BLaER1 treated with 17β-estradiol and CSF1 and Interleukin-3, amounts not matched to agents 10 nM and 100 nM (cell line): ENCODE data around the gene HIP1R.
A peak's percentile ranks its signal among the peaks of the same experiment; 100 is the strongest.

Experiments
- H3K27ac ChIP-seq, 11 experiments: shearing (Covaris generic); formaldehyde crosslinking; 2 replicates each; pipeline ENCODE4 v1.8.1; 2022
- H3K27me3 ChIP-seq, 11 experiments: shearing (Covaris generic); formaldehyde crosslinking; 2 replicates each; pipeline ENCODE4 v1.8.1; 2022
- H3K36me3 ChIP-seq, 11 experiments: shearing (Covaris generic); formaldehyde crosslinking; 2 replicates each; pipeline ENCODE4 v1.8.1; 2022
- H3K4me1 ChIP-seq, 10 experiments: shearing (Covaris generic); formaldehyde crosslinking; 2 replicates each; pipeline ENCODE4 v1.8.1; 2022
- H3K4me2 ChIP-seq, 11 experiments: shearing (Covaris generic); formaldehyde crosslinking; 2 replicates each; pipeline ENCODE4 v1.8.1; 2022
- H3K4me3 ChIP-seq, 10 experiments: shearing (Covaris generic); formaldehyde crosslinking; 2 replicates each; pipeline ENCODE4 v1.8.1; 2022
- H3K9ac ChIP-seq, 11 experiments: shearing (Covaris generic); formaldehyde crosslinking; 2 replicates each; pipeline ENCODE4 v1.8.1; 2022
- H3K9me3 ChIP-seq, 11 experiments: shearing (Covaris generic); formaldehyde crosslinking; replicated peaks in 1 of 11; 2 replicates each; pipeline ENCODE4 v1.8.1; 2022
- H4K20me1 ChIP-seq, 11 experiments: shearing (Covaris generic); formaldehyde crosslinking; 2 replicates each; pipeline ENCODE4 v1.8.1; 2022
- Cebpa-rat ChIP-seq, 11 experiments: shearing (Covaris generic); IDR thresholded peaks; 2 replicates each; pipeline ENCODE4 v1.8.1; 2022

Gene HIP1R

DNA sequence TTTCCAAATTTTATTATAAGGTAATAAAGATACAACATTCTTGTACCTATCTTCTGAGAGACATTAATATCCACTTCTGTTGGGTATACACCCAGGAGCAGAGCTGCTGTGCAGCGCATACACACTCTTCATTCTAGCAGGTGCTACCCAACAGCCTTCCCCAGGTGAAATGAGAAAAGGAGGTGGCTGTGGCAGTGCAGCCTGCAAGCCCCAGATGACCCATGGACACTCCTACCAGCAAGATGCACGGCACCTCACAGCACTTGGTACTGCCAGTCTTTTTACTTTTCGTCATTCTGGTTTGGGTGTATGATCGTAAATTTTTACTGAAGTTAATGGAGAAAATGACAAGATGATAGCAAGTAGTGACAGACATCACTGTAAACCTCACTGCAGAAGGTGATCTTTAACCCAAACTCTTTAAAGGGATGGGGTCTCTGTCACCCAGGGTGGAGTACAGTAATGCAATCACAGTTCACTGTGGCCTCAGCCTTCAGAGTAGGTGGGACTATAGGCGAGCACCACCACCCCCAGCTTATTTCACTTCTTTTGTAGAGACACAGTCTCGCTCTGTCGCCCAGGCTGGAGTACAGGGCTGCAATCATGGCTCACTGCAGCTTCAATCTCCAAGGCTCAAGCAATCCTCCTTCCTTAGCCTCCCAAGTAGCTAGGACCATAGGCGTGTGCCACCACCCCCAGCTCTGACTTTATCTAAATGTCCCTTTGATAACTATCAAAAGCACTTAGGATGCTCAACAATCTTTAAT lies 34.1 kb downstream of the HIP1R start:
- no peaks in the 10 kb centered on the region for H3K9me3 ChIP-seq
- peak overlapping the region in 4 of 11 experiments; percentile 53 to 97 (median 96); a peak in 4 of 22 replicates for H3K27ac ChIP-seq
- peak overlapping the region in 8 of 11 experiments; percentile 18 to 92 (median 90); a peak in 13 of 22 replicates for H3K9ac ChIP-seq
- peaks cover 0 to 14% (median 0%) of the 10 kb centered on the region in 11 experiments; a peak in 2 of 22 replicates for H3K27me3 ChIP-seq
- peaks cover 30 to 99% (median 69%) of the 10 kb centered on the region in 11 experiments for H4K20me1 ChIP-seq
- H3K36me3 ChIP-seq = peaks cover 38 to 60% (median 50%) of the 10 kb centered on the region in 11 experiments; a peak in 21 of 22 replicates
- no peak for TF ChIP-seq Cebpa-rat (IDR thresholded peaks at IDR 0.05)
- H3K4me1 ChIP-seq = peaks cover 89 to 98% (median 95%) of the 10 kb centered on the region in 10 experiments
- peak overlapping the region; percentile 92 to 99 (median 96) for H3K4me2 ChIP-seq
- peak overlapping the region in 5 of 10 experiments; percentile 63 to 67 (median 65); a peak in 6 of 20 replicates for H3K4me3 ChIP-seq

DNA sequence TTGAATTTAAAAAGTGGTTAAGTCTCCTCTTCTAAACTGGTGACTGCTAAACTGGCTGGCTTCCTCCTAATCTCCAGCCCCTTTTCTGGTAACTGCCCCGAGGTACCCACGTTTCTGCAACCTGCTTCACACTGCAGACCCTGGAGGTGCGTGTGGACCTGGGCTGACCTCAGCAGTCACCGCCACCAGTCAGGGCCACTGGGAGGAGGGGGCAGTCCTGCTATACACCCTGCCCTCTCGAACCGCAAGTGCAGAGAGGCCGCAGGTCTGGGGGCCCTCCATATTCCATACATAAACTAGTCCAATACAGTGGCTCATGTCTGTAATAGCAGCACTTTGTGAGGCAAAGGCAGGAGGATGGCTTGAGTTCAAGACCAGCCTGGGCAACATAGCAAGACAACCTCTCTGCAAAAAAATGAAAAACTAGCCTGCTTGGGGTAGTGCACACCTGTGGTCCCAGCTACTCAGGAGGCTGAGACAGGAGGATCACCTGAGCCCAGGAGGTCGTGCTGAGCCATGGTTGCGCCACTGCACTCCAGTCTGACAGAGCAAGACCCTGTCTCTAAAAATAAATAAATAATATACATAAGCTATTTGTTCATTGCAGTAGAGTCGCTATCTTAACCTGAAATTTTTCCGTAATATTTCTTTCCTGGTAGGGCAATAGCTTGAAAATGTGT lies 35.0 kb downstream of the HIP1R start:
- Histone ChIP-seq H3K27me3 (peaks cover 0 to 14% (median 0%) of the 10 kb centered on the region in 11 experiments; a peak in 2 of 22 replicates), H3K4me1 (peaks cover 92 to 98% (median 97%) of the 10 kb centered on the region in 10 experiments), H3K27ac (peak overlapping the region in 9 of 11 experiments; percentile 85 to 97 (median 94); a peak in 19 of 22 replicates), H3K36me3 (peaks cover 38 to 51% (median 44%) of the 10 kb centered on the region in 11 experiments; a peak in 21 of 22 replicates), H3K4me2 (peak overlapping the region; percentile 92 to 99 (median 96)), H3K4me3 (peak overlapping the region; percentile 47 to 67 (median 64); a peak in 19 of 20 replicates), H3K9me3 (no peaks in the 10 kb centered on the region), H3K9ac (peak overlapping the region; percentile 76 to 92 (median 89); a peak in 20 of 22 replicates), H4K20me1 (peaks cover 24 to 99% (median 69%) of the 10 kb centered on the region in 11 experiments; a peak in 21 of 22 replicates)
- TF ChIP-seq Cebpa-rat (IDR thresholded peaks at IDR 0.05) = no peak

- Histone ChIP-seq H3K27ac (peak overlapping the region; percentile 69 to 97 (median 90); a peak in 21 of 22 replicates), H3K9me3 (no peaks in the 10 kb centered on the region), H4K20me1 (peaks cover 23 to 99% (median 69%) of the 10 kb centered on the region in 11 experiments; a peak in 21 of 22 replicates), H3K4me2 (peak overlapping the region; percentile 92 to 99 (median 96)), H3K27me3 (peaks cover 0 to 11% (median 0%) of the 10 kb centered on the region in 11 experiments; a peak in 2 of 22 replicates), H3K4me3 (peak overlapping the region; percentile 47 to 67 (median 64)), H3K36me3 (peaks cover 35 to 44% (median 39%) of the 10 kb centered on the region in 11 experiments; a peak in 21 of 22 replicates), H3K4me1 (peaks cover 92 to 98% (median 97%) of the 10 kb centered on the region in 10 experiments), H3K9ac (peak overlapping the region; percentile 76 to 92 (median 89))
- no peak for TF ChIP-seq Cebpa-rat (IDR thresholded peaks at IDR 0.05)
Measured at GRCh38 chr12:122870867-122871664, 35.8 kb downstream of the HIP1R start.

GRCh38 chr12:122871851-122872780 lies 36.9 kb downstream of the HIP1R start:
- Histone ChIP-seq H3K4me3 (peak overlapping the region; percentile 47 to 67 (median 64)), H3K4me1 (peaks cover 92 to 98% (median 97%) of the 10 kb centered on the region in 10 experiments)

GRCh38 chr12:122872815-122873361 lies 37.6 kb downstream of the HIP1R start:
- Histone ChIP-seq H3K27ac (peak overlapping the region; percentile 41 to 97 (median 90); a peak in 21 of 22 replicates), H3K4me1 (peaks cover 92 to 98% (median 97%) of the 10 kb centered on the region in 10 experiments), H3K9ac (peak overlapping the region; percentile 76 to 92 (median 89)), H3K9me3 (no peaks in the 10 kb centered on the region), H4K20me1 (peaks cover 27 to 100% (median 69%) of the 10 kb centered on the region in 11 experiments; a peak in 20 of 22 replicates), H3K27me3 (peaks cover 0 to 11% (median 0%) of the 10 kb centered on the region in 11 experiments; a peak in 3 of 22 replicates), H3K4me3 (peak overlapping the region; percentile 47 to 67 (median 64); a peak in 18 of 20 replicates), H3K4me2 (peak overlapping the region; percentile 92 to 99 (median 96)), H3K36me3 (peaks cover 26 to 37% (median 32%) of the 10 kb centered on the region in 11 experiments; a peak in 21 of 22 replicates)
- TF ChIP-seq Cebpa-rat (IDR thresholded peaks at IDR 0.05) = no peak

More at GRCh38 chr12:122871851-122872780, 36.9 kb downstream of the HIP1R start:
- TF ChIP-seq Cebpa-rat (IDR thresholded peaks at IDR 0.05) = no peak
- Histone ChIP-seq H3K9ac (peak overlapping the region; percentile 76 to 92 (median 89)), H3K4me2 (peak overlapping the region; percentile 92 to 99 (median 96)), H4K20me1 (peaks cover 23 to 99% (median 69%) of the 10 kb centered on the region in 11 experiments; a peak in 20 of 22 replicates), H3K27me3 (peaks cover 0 to 8% (median 0%) of the 10 kb centered on the region in 11 experiments; a peak in 2 of 22 replicates), H3K36me3 (peaks cover 26 to 33% (median 29%) of the 10 kb centered on the region in 11 experiments; a peak in 21 of 22 replicates), H3K27ac (peak overlapping the region; percentile 69 to 97 (median 90); a peak in 21 of 22 replicates), H3K9me3 (no peaks in the 10 kb centered on the region)

DNA sequence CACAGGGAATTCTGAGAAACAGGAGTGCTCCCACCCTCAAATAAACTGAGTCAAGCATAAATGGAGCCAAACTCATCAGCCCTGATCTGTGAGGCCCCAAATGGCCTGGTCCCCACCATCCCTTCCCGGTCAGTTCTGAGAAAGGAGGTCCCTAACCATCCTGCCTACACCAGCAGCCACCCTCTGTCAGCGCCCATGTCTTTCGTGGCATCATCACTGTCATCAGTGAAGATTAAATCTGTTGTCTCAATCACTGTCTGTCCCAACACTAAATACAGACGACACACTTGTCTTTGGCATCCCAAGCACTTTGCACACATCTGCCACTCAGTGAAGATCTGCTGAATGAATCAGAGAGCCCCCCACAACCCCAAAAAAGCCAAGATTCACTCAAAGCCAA lies 38.3 kb downstream of the HIP1R start:
- Histone ChIP-seq H3K27me3 (peaks cover 0 to 11% (median 0%) of the 10 kb centered on the region in 11 experiments; a peak in 3 of 22 replicates), H3K27ac (peak overlapping the region in 9 of 11 experiments; percentile 85 to 97 (median 94); a peak in 16 of 22 replicates), H4K20me1 (peaks cover 27 to 100% (median 69%) of the 10 kb centered on the region in 11 experiments; a peak in 20 of 22 replicates), H3K4me3 (peak overlapping the region in 6 of 10 experiments; percentile 58 to 67 (median 65); a peak in 9 of 20 replicates), H3K4me1 (peaks cover 92 to 98% (median 97%) of the 10 kb centered on the region in 10 experiments), H3K4me2 (peak overlapping the region; percentile 92 to 99 (median 96)), H3K36me3 (peaks cover 20 to 35% (median 28%) of the 10 kb centered on the region in 11 experiments; a peak in 21 of 22 replicates), H3K9ac (peak overlapping the region in 10 of 11 experiments; percentile 76 to 92 (median 89); a peak in 17 of 22 replicates), H3K9me3 (no peaks in the 10 kb centered on the region)
- no peak for TF ChIP-seq Cebpa-rat (IDR thresholded peaks at IDR 0.05)
